NCI-H1105 treated with DMSO at 0.1 percent for 48 hours (cell line): ENCODE data around the gene TYMP.

ENCODE experiments used
- DNase-seq: peaks from one replicate; lab custom pipeline; 2025; lab: John Stamatoyannopoulos, UW

Gene TYMP

DNA sequence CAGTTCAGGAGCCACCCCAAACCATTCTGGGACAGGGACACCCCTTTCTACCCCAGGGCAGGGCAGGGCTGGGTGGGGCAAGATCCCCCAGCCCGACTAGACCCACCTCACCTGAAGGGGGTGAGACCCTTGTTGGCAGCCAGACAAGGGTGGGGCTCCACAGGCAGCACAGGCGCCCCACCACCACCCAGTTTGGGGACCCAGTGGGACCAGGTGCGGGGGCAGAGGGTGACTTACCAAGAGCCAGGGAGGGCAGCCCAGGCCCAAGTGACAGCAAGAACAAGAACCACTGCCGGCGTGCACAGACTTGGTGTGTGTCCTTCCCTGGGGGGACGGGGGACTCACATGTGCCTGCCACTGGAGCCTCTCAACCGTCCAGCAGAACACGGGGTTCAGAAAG, 46.3 kb downstream of the TYMP start:
- DNase-seq: no peak

DNA sequence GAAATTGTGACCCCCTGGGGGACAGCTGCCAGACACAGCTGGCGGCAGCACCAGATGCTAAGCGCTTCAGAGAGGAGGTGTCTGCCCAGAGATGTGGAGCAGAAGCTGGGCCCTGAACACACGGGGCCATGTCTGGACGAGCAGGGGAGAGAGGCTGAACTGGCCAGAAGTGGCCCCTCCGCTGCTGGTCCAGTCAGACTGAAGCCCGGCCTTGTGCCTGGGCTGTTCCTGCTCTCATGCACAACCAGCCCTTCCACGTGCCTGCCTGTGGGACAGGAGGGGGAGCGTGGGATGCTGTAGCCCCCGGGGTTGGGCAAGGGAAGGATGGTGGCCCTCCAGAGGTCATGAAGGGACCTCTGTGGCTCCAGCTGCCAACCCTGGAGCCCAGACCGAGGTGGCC, 46.7 kb downstream of the TYMP start:
- no peak for DNase-seq

DNA sequence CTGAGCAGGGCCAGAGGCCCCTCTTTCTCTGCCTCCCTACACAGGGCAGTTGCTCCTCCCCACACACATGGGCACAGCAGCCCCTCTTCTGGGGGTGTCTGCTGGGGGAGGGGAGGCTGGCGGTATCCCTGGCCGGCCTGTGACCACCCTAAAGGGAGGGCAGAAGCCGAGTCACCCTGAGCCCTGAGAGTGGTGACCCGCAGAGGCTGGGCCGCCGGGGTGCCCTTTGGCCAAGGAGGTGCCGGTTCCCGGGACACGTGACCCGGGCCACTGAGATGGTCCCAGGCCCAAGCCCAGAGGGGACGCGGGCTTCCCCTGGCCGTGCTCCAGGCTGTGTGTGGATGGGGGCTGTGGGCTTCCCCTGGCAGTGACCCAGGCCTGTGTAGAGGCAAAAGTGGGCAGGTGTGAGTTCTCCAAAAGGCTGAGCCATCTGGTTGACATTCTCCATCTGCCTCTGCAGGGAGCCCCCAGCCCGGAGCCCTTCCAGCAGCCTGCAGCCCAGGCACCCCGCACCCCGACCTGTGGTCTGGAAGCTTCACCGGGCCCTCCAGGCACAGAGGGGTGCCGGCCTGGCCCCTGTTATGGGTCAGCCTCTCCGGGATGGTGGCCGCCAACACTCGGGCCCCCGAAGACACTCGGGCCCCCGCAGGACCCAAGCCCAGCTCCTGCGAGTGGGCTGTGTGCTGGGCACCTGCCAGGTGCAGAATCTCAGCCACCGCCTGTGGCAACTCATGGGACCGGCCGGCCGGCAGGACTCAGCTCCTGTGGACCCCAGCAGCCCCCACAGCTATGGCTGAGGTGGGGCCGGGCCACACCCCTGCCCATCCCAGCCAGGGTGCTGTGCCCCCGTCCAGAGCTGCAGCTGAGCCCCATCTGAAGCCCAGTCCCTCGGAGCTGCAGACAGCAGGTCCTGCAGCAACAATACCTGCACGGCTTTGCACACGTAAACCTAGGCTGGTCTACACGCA, 47.4 kb downstream of the TYMP start:
- peak; percentile 24 for DNase-seq

DNA sequence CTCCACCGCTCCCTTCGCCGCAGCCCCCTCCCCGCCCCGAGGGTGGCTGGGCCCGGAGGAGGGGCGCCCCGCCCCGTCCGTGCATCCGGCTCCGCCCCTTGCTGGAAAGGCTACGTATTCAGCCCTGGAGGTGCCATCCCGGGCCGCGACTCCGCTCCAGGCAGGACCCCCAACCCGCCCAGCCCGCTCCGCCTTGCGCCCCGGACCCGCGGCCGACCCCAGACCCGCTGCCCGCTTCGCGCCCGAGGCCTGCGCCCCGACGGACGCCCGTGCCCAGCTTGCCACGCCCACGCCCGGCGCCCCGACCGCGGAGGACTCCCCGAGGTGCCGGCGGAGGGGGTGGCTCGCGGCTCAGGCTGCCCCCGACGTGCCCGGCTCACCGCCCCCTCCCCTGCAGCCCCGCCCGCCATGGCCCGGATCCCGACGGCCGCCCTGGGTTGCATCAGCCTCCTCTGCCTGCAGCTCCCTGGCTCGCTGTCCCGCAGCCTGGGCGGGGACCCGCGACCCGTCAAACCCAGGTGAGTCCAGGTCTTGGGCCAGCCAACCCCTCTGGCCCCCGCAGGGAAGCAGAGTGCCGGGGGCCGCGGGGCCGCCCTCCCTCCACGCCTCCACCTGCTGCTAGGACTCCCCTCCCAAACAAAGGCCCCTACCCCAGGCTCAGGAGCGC, 48.2 kb downstream of the TYMP start, which contains the start of gene ADM2:
TSS of gene ADM2 (plus strand) at position 104 of the 667 bp plus-strand sequence. CDS start at position 409, 305 bp downstream.
- DNase-seq: no peak

DNA sequence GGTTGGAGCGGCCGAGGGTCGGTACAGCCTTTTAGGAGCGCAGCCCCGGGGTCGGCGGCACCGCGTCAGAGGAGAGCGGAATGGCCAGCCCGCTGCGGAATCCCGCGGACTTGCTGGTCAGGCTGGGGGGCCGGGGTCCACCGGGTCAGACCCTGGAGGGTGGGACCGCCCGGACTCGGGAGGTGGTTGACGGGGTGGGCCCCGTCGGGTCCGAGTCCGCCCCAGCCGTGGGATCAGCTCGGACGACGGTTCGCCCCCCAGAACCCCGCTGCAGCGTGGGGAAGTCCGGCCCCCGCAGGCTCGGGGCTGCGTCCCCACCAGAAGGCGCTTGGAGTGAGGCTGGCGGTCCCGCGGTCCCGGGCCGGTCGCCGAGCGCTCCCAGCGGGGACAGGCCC, 48.8 kb downstream of the TYMP start:
- no peak for DNase-seq

DNA sequence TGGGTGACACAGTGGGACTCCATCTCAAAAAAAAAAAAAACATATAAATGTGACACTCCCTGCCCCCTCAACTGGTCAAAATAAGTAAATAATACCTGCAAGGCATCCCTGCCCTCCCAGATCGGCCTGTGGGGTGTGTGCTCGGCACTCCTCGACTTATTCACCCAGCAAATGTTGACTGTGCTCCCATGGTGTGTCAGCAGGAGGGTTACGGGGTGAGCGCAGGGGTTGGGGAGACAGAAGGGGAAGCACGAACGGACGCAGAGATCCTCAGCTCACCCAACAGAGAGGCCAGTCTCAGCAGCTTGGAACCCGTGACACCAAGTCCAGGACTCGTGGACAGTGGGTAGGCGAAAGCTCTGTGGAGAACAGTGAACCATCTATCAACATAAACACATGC, 50.1 kb downstream of the TYMP start:
- DNase-seq: no peak

DNA sequence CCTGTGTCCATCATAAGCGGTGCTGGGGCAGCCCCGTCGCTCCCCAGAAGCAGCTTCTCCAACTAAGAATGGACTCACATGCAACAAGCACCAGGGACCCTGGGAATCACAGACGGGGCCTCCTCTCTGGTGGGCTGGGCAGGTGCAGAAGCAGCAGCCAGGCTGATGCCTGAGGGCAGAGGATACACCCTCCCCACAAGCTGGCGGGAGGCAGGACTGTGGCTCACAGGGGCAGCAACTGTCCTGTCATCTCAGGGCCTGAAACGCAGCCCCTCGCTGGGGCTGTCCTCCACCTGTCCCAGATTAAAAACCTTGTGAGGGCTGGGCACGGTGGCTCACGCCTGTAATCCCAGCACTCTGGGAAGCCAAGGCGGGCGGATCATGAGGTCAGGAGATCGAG, 51.9 kb downstream of the TYMP start:
- DNase-seq: no peak

DNA sequence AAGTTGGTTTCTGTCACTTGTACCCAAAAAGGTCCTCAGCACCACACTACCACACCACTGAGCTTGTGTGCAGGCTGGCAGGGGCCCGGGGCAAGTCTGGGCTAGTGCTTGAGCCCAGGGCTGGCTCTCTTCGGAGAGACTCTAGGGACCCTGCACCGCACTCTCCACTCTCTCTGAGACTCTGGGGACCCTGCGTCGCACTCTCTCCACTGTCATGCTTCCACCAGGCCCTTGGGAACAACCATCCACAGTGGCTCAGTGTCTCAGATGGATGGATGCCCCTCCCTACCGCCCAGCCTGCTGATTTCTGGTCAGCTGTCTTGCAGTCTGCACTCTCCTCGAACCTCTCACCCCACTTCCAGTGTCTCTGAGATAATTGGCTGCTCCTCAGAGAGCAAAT, 52.9 kb downstream of the TYMP start:
- DNase-seq: no peak
